Keratinocyte (primary cell): ENCODE data around the gene FGF12.

Source experiments
- EZH2 ChIP-seq: IDR thresholded peaks from one replicate; pipeline ENCODE4 v1.6.1; 2012; ENCODE audit warnings: inconsistent platforms, mild to moderate bottlenecking, low read length, moderate library complexity
- TF ChIP-seq, protein P1 (sequence below), 3 experiments: IDR thresholded peaks in 1 of 3; conservative IDR thresholded peaks in 1 of 3; optimal IDR thresholded peaks in 1 of 3; 2 replicates in 2 of 3; 3 replicates in 1 of 3; pipeline versions ENCODE3 to v1.5.1; 2011; ENCODE audit warnings: low read length in 3 of 3, mild to moderate bottlenecking in 3 of 3, moderate library complexity in 2 of 3, control low read depth in 1 of 3, inconsistent platforms in 1 of 3; ENCODE audit not compliant: insufficient read depth in 2 of 3; ENCODE audit errors: extremely low read depth in 1 of 3

DNA sequence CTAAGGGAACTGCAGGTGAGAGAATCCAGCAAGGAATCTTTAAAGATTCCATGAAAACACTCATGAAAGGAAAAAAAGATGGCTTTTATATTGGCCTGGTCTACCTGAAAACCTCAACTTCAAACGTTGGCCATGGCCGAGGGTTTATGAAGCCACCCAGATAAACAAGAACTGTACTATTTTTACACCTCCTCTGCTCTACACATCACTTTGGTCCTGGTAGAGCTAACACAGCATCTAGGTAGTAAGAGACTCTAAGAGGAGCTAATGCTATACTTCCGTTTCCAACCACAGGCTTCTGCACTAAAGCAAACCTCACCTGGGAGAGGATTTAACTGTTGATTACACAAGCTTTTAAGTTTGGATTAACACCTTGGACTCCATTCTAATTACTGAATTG is 466.2 kb downstream of the FGF12 start:
- TF ChIP-seq, protein P1, sequence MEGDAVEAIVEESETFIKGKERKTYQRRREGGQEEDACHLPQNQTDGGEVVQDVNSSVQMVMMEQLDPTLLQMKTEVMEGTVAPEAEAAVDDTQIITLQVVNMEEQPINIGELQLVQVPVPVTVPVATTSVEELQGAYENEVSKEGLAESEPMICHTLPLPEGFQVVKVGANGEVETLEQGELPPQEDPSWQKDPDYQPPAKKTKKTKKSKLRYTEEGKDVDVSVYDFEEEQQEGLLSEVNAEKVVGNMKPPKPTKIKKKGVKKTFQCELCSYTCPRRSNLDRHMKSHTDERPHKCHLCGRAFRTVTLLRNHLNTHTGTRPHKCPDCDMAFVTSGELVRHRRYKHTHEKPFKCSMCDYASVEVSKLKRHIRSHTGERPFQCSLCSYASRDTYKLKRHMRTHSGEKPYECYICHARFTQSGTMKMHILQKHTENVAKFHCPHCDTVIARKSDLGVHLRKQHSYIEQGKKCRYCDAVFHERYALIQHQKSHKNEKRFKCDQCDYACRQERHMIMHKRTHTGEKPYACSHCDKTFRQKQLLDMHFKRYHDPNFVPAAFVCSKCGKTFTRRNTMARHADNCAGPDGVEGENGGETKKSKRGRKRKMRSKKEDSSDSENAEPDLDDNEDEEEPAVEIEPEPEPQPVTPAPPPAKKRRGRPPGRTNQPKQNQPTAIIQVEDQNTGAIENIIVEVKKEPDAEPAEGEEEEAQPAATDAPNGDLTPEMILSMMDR (optimal IDR thresholded peaks at IDR 0.05 in 1 of 3, IDR thresholded peaks at IDR 0.05 in 1 of 3, conservative IDR thresholded peaks at IDR 0.05 in 1 of 3; ENCODE audit: extremely low read depth in 1 of 3, insufficient read depth in 2 of 3, low read length in 3 of 3): no peak
- no peak for TF ChIP-seq EZH2
